ENCODE data around the gene SCO1. TPM values are rescaled to one million over a fixed set of nuclear protein-coding genes. Genes with fewer than 3 reads are reported as not detected.

SCO1 gene
- total RNA-seq, result 28.0 and 28.3 TPM in 2 replicates

GRCh38 chr17:10697092-10698081 is at the start of gene SCO1, which contains the start of gene ADPRM:
Gene SCO1 (minus strand): TSS chr17:10697533. CDS start chr17:10697507, 26 bp downstream.
Gene ADPRM (plus strand): TSS chr17:10697594. CDS start chr17:10704927, 7,333 bp downstream.

GRCh38 chr17:10729334-10730193 is 32.2 kb upstream of the SCO1 start, which contains the start of gene TMEM220:
Gene TMEM220 (minus strand): TSS chr17:10730023. CDS start chr17:10729851, 172 bp downstream.

GRCh38 chr17:10657148-10657547 is 40.2 kb downstream of the SCO1 start, which contains the start of gene MYH3:
Gene MYH3 (minus strand): TSS chr17:10657309. CDS start chr17:10655064, 2,245 bp downstream.

Other genes with a start within 250 kb of the SCO1 start
- gene MYH4, start 228.0 kb downstream of the SCO1 start, total RNA-seq, result not detected in 2 replicates
- not detected in 2 replicates for gene MYH1, start 179.0 kb downstream of the SCO1 start, total RNA-seq
- gene MYH2, start 147.9 kb downstream of the SCO1 start, total RNA-seq, result not detected in 2 replicates
- under 0.01 and 0.48 TPM in 2 replicates for gene MYH3, start 40.2 kb downstream of the SCO1 start, total RNA-seq
- gene ADPRM, start 61 bp upstream of the SCO1 start, total RNA-seq, result 10.1 and 16.2 TPM in 2 replicates
- 0.96 and 2.8 TPM in 2 replicates for gene TMEM220, start 32.5 kb upstream of the SCO1 start, total RNA-seq
- gene TMEM238L, start 106.6 kb upstream of the SCO1 start, total RNA-seq, result not detected in 2 replicates
- not detected in 2 replicates for gene PIRT, start 140.6 kb upstream of the SCO1 start, total RNA-seq

All from tracheal epithelial cell (primary cell).